H54 (cell line): Measurements from ENCODE around the gene CDH16.

Experiments
- DNase-seq: peaks from one replicate; pipeline ENCODE4 v3.0.0; 2011; ENCODE audit warnings: low spot score, mixed read lengths; ENCODE audit not compliant: insufficient read length
- FAIRE-seq: peaks from 3 replicates; lab custom pipeline; 2011; peaks lifted over from hg19 to GRCh38; lab: Jason Lieb, UNC
- POLR2A ChIP-seq: IDR thresholded peaks from 2 replicates; pipeline ENCODE4 v1.6.1; 2011; ENCODE audit warnings: low read depth, mild to moderate bottlenecking, low read length

The CDH16 gene

GRCh38 chr16:66859397-66860068 lies 59.2 kb downstream of the CDH16 start:
- TF ChIP-seq POLR2A = no peak
- DNase-seq (no peak), FAIRE-seq (no peak)

GRCh38 chr16:66858740-66859396 lies 59.8 kb downstream of the CDH16 start:
- DNase-seq (peak; percentile 55), FAIRE-seq (peak; percentile 74)
- TF ChIP-seq POLR2A = no peak
